B cell (primary cell): ENCODE measurements around the gene GLI3. TPM values are rescaled to one million over a fixed set of nuclear protein-coding genes. Genes with fewer than 3 reads are reported as not detected.

Source experiments
- ATAC-seq: fragments of 200-7000 bp; cut with Tn5 transposase; one replicate; pipeline ENCODE4 v1.10.0; 2021; ENCODE audit warnings: low read depth, mild to moderate bottlenecking, moderate number of reproducible peaks, moderate library complexity
- CTCF ChIA-PET: fragments of 350-600 bp; sonication (Branson Sonifier 250); formaldehyde crosslinking; loops from one replicate; lab custom pipeline; 2021; ENCODE audit warnings: antibody characterized with exemption, inconsistent platforms; lab: Charles Lee
- POLR2A ChIA-PET: fragments of 350-600 bp; sonication (Branson Sonifier 250); formaldehyde crosslinking; loops from one replicate; lab custom pipeline; 2021; ENCODE audit warnings: antibody characterized with exemption; lab: Charles Lee
- DNase-seq: peaks from one replicate; pipeline ENCODE4 v3.0.0; 2013
- H2AFZ ChIP-seq: 2 replicates; pipeline ENCODE4 v1.6.1; 2012; ENCODE audit warnings: mild to moderate bottlenecking, low read depth, low read length; ENCODE audit not compliant: insufficient read depth, poor library complexity, severe bottlenecking
- H3K27ac ChIP-seq, 2 donors: 1 replicate in 1 of 2; 2 replicates in 1 of 2; pipeline ENCODE4 v1.5.1; 2012 to 2013; ENCODE audit warnings: low read length in 2 of 2, mild to moderate bottlenecking in 2 of 2, moderate library complexity in 1 of 2
- H3K27me3 ChIP-seq, 4 experiments: fragments of 200-600 bp in 1 of 4; sonication (generic) in 1 of 4; replicated peaks in 1 of 4; 1 replicate in 2 of 4; 2 replicates in 2 of 4; pipeline versions ENCODE4 v1.6.1 to v1.7.0; 2013 to 2016; ENCODE audit warnings: low read length in 3 of 4, mild to moderate bottlenecking in 2 of 4, mixed read lengths in 1 of 4, moderate library complexity in 1 of 4; ENCODE audit not compliant: insufficient read depth in 4 of 4, control insufficient read depth in 3 of 4; ENCODE audit errors: control extremely low read depth in 1 of 4
- H3K36me3 ChIP-seq, 2 experiments: replicated peaks in 1 of 2; 1 replicate in 1 of 2; 2 replicates in 1 of 2; pipeline versions ENCODE4 v1.6.1 to v1.7.1; 2013; ENCODE audit warnings: low read length in 1 of 2; ENCODE audit not compliant: insufficient read depth in 2 of 2, control insufficient read depth in 1 of 2; ENCODE audit errors: control extremely low read depth in 1 of 2, extremely low read depth in 1 of 2
- H3K4me1 ChIP-seq, 2 donors: fragments of 200-600 bp in 1 of 2; sonication (generic) in 1 of 2; 1 replicate in 1 of 2; 2 replicates in 1 of 2; pipeline versions ENCODE4 v1.5.1 to v1.6.1; 2013 to 2017; ENCODE audit warnings: low read length in 2 of 2; ENCODE audit not compliant: control insufficient read depth in 2 of 2, insufficient read depth in 2 of 2
- H3K4me2 ChIP-seq: replicated peaks from 2 replicates; pipeline ENCODE3; 2012; ENCODE audit warnings: mild to moderate bottlenecking, low read depth, low read length; ENCODE audit not compliant: poor library complexity, severe bottlenecking
- H3K4me3 ChIP-seq, 5 experiments: fragments of 200-600 bp in 1 of 5; sonication (generic) in 1 of 5; 1 replicate in 3 of 5; 2 replicates in 2 of 5; pipeline versions ENCODE4 v1.5.1 to v1.7.0; 2011 to 2016; ENCODE audit warnings: low read length in 4 of 5, mild to moderate bottlenecking in 4 of 5, low read depth in 2 of 5, control low read depth in 1 of 5, moderate library complexity in 1 of 5; ENCODE audit not compliant: insufficient read depth in 1 of 5; ENCODE audit errors: control extremely low read depth in 1 of 5, extremely low read depth in 1 of 5
- H3K79me2 ChIP-seq: fragments of 200-600 bp; sonication (generic); one replicate; pipeline ENCODE4 v1.6.0; 2016; ENCODE audit warnings: low read length; ENCODE audit not compliant: control insufficient read depth, insufficient read depth
- H3K9ac ChIP-seq: fragments of 200-600 bp; sonication (generic); 2 replicates; pipeline ENCODE4 v1.6.1; 2017; ENCODE audit warnings: mild to moderate bottlenecking, low read length, moderate library complexity
- H3K9me3 ChIP-seq, 3 donors: one replicate each; pipeline versions ENCODE4 v1.6.1 to v1.7.1; 2013; ENCODE audit warnings: low read length in 2 of 3; ENCODE audit not compliant: control insufficient read depth in 2 of 3, insufficient read depth in 1 of 3; ENCODE audit errors: control extremely low read depth in 1 of 3
- H4K20me1 ChIP-seq: 2 replicates; pipeline ENCODE4 v1.6.0; 2012; ENCODE audit warnings: mild to moderate bottlenecking, low read length; ENCODE audit not compliant: insufficient read depth, control insufficient read depth, poor library complexity, severe bottlenecking
- H3K27ac Mint-ChIP-seq: one replicate; pipeline ENCODE4 v1.8.0; 2021; ENCODE audit warnings: mixed read lengths
- H3K27me3 Mint-ChIP-seq: one replicate; pipeline ENCODE4 v1.8.0; 2021; ENCODE audit warnings: mixed read lengths
- H3K4me1 Mint-ChIP-seq: one replicate; pipeline ENCODE4 v1.8.0; 2021; ENCODE audit warnings: mixed read lengths
- H3K4me3 Mint-ChIP-seq: one replicate; pipeline ENCODE4 v1.8.0; 2021; ENCODE audit warnings: mixed read lengths
- H3K9me3 Mint-ChIP-seq: one replicate; pipeline ENCODE4 v1.8.0; 2022; ENCODE audit warnings: mixed read lengths; ENCODE audit not compliant: insufficient read depth
- EZH2 ChIP-seq: IDR thresholded peaks from 2 replicates; pipeline ENCODE4 v1.6.1; 2012; ENCODE audit warnings: borderline replicate concordance, low read depth, mild to moderate bottlenecking, moderate library complexity, low read length; ENCODE audit not compliant: insufficient read depth, poor library complexity, severe bottlenecking
- WGBS: methylation state at CpG from one replicate; pipeline ENCODE4 v1.1.5; 2013; ENCODE audit warnings: missing lambda C conversion rate; ENCODE audit not compliant: insufficient coverage; 5-methylcytosine and 5-hydroxymethylcytosine counted together
- intact Hi-C: fragments of 100-400 bp; cut with micrococcal nuclease; formaldehyde crosslinking; loops from one replicate; pipeline ENCODE4 v1.10.0; 2022
- polyA plus RNA-seq: library from polyadenylated mRNA; depleted of rRNA; stranded (reverse); fragments of >200 nt; gene quantifications from 2 replicates; pipeline ENCODE4 v1.2.3, GENCODE V29; 2012
- total RNA-seq, 2 donors: library from RNA; stranded (reverse); fragments of 120-200 nt in 1 of 2; gene quantifications; 1 replicate in 1 of 2; 2 replicates in 1 of 2; pipeline versions ENCODE4 v1.2.3 to v1.2.4, GENCODE V29; 2013 to 2022
- TF ChIP-seq, protein P1 (sequence below): fragments of 200-600 bp; IDR thresholded peaks from one replicate; pipeline ENCODE4 v1.8.0; 2022; ENCODE audit warnings: antibody characterized with exemption, mild to moderate bottlenecking

GLI3 gene
- total and polyA plus RNA-seq, 2 donors (not counting 1 experiment from before 2014, with no cell fraction given), result not detected

DNA sequence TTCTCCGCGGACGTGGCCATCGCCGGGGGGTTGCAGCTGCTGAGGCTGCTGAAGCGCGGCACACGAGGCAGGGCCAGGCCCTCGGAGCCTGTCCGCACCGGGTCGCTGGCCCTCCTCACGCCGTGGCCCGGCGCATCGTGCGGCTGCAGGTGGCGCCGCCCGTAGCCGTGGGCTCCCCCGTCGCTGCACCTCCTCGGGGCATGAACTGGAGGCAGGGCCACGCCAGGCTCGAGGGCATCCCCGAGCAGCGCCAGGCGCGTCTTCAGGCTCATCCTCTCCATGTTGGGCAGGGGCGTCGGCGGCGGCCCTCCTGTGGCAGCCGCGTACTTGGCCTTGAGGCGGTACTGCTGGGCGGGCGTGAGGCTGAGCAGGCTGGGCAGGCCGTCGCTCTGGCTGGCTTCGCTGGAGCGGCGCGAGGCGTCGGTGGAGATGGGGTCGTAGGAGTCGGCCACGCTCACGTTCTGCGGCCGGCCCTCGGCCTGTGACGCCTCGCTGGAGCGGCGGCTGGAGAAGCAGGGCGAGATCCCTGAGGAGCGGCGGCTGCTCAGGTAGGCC lies 271.0 kb downstream of the GLI3 start:
- DNase-seq (no peak), ATAC-seq (no peak)
- Histone ChIP-seq H3K27me3 (no peaks in the 10 kb centered on the region), H3K36me3 (no peaks in the 10 kb centered on the region), H3K9ac (no peak overlapping the region), H3K27ac (no peak overlapping the region), H3K79me2 (no peaks in the 10 kb centered on the region), H2AFZ (no peak overlapping the region), H3K9me3 (peaks cover 0 to 7% (median 0%) of the 10 kb centered on the region in 3 donors), H3K4me3 (no peak overlapping the region), H3K4me1 (no peaks in the 10 kb centered on the region), H3K4me2 (no peak overlapping the region), H4K20me1 (no peaks in the 10 kb centered on the region)
- no peak overlapping the region for H3K4me3 Mint-ChIP-seq
- CTCF ChIA-PET, result no interaction called here
- intact Hi-C loops, result no loop called here
- peaks cover 3% of the 10 kb centered on the region for H3K27me3 Mint-ChIP-seq
- H3K27ac Mint-ChIP-seq, result no peak overlapping the region
- H3K4me1 Mint-ChIP-seq, result no peaks in the 10 kb centered on the region
- TF ChIP-seq, protein P1, sequence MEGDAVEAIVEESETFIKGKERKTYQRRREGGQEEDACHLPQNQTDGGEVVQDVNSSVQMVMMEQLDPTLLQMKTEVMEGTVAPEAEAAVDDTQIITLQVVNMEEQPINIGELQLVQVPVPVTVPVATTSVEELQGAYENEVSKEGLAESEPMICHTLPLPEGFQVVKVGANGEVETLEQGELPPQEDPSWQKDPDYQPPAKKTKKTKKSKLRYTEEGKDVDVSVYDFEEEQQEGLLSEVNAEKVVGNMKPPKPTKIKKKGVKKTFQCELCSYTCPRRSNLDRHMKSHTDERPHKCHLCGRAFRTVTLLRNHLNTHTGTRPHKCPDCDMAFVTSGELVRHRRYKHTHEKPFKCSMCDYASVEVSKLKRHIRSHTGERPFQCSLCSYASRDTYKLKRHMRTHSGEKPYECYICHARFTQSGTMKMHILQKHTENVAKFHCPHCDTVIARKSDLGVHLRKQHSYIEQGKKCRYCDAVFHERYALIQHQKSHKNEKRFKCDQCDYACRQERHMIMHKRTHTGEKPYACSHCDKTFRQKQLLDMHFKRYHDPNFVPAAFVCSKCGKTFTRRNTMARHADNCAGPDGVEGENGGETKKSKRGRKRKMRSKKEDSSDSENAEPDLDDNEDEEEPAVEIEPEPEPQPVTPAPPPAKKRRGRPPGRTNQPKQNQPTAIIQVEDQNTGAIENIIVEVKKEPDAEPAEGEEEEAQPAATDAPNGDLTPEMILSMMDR, result no peak
- no peak for TF ChIP-seq EZH2
- no peaks in the 10 kb centered on the region for H3K9me3 Mint-ChIP-seq
- POLR2A ChIA-PET, result no interaction called here
- WGBS, result 98% methylated on average over 62 of the region's 62 CpGs

DNA sequence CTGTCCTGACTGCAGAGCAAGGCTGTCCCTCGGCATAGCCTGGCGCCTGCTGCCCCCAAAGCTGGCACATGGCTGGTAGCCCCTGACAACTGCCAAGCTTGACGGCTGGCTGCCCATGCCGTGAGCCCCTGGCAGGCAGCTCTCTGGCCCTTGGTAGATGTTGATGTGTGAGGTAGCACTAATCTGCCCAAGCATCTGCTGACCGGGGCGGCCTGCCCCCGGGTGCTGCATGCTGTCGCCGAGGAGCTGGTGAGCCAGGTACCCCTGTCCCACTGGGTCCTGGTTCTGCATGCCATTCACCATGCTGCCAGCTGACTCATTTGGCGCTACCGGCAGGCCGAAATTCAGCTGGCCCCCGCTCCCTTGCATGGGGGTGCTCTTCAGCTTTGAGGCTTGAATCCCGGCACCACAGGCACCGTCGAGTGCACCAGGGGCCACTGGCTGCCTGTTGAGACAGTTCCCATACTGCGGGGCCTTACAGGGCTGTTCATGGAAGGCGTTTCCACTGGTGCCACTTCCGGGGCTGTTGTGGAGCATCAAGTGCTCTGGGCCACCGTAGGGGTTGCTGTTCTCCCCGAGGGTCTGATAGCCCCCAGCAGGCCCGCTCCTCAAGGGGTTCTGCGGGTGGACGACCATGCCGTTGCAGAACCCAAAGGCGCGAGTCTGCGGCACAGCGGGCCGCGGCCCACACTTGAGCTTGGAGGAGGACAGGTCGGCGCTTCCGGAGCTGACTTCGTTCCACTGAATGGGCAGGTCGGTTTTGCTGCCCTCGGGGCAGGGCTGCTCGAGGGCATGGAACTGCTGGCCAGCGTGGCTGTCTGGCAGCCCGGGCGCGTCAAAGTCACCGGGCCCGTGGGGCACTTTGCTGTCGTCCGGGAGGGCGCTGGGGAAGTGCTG lies 271.9 kb downstream of the GLI3 start:
- no peak overlapping the region for H3K27ac Mint-ChIP-seq
- H3K36me3 ChIP-seq, result no peaks in the 10 kb centered on the region
- intact Hi-C loops, result no loop called here
- WGBS, result 97% methylated on average over 46 of the region's 47 CpGs
- TF ChIP-seq EZH2, result no peak
- TF ChIP-seq, protein P1, result no peak
- H3K27me3 Mint-ChIP-seq, result peaks cover 8% of the 10 kb centered on the region
- no peak overlapping the region for H3K9ac ChIP-seq
- no peak overlapping the region for H3K27ac ChIP-seq
- H3K4me3 ChIP-seq, result no peak overlapping the region
- H3K9me3 Mint-ChIP-seq, result no peaks in the 10 kb centered on the region
- no peak overlapping the region for H3K4me3 Mint-ChIP-seq
- peaks cover 0 to 7% (median 0%) of the 10 kb centered on the region in 3 donors for H3K9me3 ChIP-seq
- H2AFZ ChIP-seq, result no peak overlapping the region
- ATAC-seq (no peak), DNase-seq (no peak)
- H3K4me1 Mint-ChIP-seq, result no peaks in the 10 kb centered on the region
- H3K4me1 ChIP-seq, result no peaks in the 10 kb centered on the region
- no peak overlapping the region for H3K4me2 ChIP-seq
- ChIA-PET POLR2A (no interaction called here), CTCF (interaction anchor here (1.0 kb wide), 1 partner anchor 25 kb away, joined by 3 read pairs; no protein-coding TSS in a partner anchor)
- no peaks in the 10 kb centered on the region for H3K79me2 ChIP-seq
- H4K20me1 ChIP-seq, result no peaks in the 10 kb centered on the region
- peaks cover 0 to 3% (median 0%) of the 10 kb centered on the region in 4 experiments for H3K27me3 ChIP-seq
